Ovary (tissue), 3 donors: Measurements from ENCODE around the gene LAMP5.

Source experiments
- CTCF ChIP-seq, 3 donors: fragments of 450-650 bp in 2 of 3; fragments of 200-600 bp in 1 of 3; IDR thresholded peaks; one replicate each; pipeline versions ENCODE4 v1.5.1 to v1.8.0; 2016 to 2022; ENCODE audit warnings: antibody characterized with exemption in 3 of 3, mild to moderate bottlenecking in 1 of 3
- POLR2A ChIP-seq: fragments of 450-650 bp; IDR thresholded peaks from one replicate; pipeline ENCODE4 v1.6.1; 2017; ENCODE audit warnings: antibody characterized with exemption, mild to moderate bottlenecking, moderate library complexity
- donor health status: DM: no; HTN: no; CAD: no.

- TF ChIP-seq POLR2A (no peak), CTCF (IDR thresholded peaks at IDR 0.05) (no peak)
These were observed 63.0 kb downstream of the LAMP5 start for GRCh38 chr20:9577397-9577796.
